IPS-18c (cell line): ENCODE results near the gene TMEM200A.
A peak's percentile ranks its signal among the peaks of the same experiment; 100 is the strongest.
"Not testable (repeated sequence)": the region's sequence is repeated elsewhere in the genome, so short reads cannot be mapped to it uniquely, and the experiment has no call there.

Experiments used
- H3K4me3 ChIP-seq: 2 replicates; pipeline ENCODE4 v1.7.0; 2013; ENCODE audit warnings: low read depth, mild to moderate bottlenecking, low read length, moderate library complexity; ENCODE audit not compliant: insufficient read depth
- H3K9me3 ChIP-seq: one replicate; pipeline ENCODE4 v1.6.1; 2013; ENCODE audit warnings: mild to moderate bottlenecking, low read length, moderate library complexity; ENCODE audit not compliant: control insufficient read depth, insufficient read depth

The TMEM200A gene

GRCh38 chr6:130365166-130366106, at the start of gene TMEM200A:
Gene TMEM200A (plus strand): TSS chr6:130366017. CDS start chr6:130440423, 74,406 bp downstream.
- Histone ChIP-seq H3K4me3 (peak within 1 kb of the TSS; percentile 85), H3K9me3 (no peaks in the 10 kb centered on the region)

DNA sequence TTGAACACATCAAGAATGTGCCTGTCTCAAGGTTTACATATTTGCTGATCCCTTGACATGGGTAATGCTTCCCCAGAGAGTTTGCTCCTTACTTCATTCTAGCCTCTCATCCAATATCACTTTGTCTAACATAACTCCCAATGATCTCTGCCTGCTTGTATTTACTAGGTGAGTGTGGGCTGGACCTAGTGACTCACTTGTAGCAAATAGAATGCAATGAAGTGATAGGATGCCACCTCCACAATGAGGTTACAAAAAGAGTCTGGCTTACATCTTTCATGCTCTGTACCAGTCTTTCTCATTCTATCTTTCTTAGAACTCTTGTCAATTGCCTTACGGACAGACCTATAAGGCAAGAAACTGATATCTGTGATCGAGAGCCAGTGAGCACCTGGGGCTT, 44.9 kb upstream of the TMEM200A start:
- H3K9me3 ChIP-seq = no peaks in the 10 kb centered on the region
- no peak overlapping the region for H3K4me3 ChIP-seq

DNA sequence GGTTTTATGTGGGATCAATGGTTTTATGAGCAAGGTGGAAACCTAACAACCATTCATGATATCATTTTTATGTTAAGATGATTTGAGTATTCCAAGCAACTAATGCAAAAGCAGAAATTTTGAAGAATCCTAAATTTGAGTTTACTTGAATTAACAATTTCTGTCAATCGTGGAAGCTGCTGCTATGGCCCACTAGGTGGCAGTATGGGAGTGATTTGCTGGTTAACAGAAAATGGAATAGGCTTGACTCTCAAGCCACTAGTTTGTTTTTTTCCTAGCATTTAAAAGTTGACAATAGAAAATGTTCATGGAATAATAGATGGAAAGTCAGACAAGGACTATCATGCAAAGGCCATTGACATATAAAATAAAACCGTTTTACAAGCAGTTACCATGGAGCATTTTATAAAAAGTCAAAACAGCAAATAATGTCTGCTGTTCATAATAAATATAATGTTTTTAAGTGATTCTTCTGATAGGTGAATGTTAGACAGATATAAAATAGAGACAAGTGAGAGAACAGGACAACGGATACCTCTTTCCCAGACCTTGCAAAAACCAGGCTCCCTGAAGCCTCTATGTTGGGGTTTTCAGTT, 43.0 kb upstream of the TMEM200A start:
- Histone ChIP-seq H3K4me3 (no peak overlapping the region), H3K9me3 (no peaks in the 10 kb centered on the region)

DNA sequence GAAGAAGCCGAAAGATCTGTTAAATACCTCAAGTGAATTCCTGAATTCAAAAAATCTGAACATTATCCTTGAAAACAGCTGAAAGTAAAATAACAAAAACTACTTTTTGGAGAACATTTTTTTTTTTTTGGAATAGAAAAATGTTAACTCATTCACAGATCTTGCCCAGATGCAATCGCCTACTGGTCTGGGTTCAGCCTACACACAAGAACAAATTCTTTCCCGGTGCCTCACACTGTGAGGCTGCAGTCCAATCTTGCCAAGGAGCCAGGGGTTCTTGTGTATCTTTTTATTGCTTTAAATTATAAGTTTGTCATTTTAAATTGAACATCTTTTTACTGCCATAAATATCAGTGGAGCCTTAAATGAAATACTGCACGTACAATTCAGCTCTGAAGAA, 41.2 kb upstream of the TMEM200A start:
- Histone ChIP-seq H3K9me3 (peaks cover 2% of the 10 kb centered on the region), H3K4me3 (no peak overlapping the region)

DNA sequence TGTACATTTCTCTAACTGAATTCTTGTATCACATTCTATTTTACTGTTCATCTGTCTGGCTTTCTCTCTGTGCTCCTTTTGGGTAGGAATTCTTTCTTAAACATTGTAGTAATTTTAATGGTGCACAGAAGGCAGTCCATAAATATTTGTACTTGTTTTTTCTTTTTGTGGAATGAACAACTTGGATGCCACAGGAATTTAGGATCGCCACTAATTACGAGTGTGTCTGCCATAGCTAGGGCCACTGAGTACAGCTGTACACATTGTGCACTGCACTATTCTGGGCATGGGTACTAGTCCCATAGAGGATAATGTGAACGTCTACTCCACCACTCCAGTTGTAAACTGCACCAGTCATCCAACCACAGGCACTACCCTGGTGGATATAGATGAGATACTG, 39.3 kb upstream of the TMEM200A start:
- H3K9me3 ChIP-seq = peaks cover 2% of the 10 kb centered on the region

GRCh38 chr6:130337534-130337933, 28.3 kb upstream of the TMEM200A start:
- Histone ChIP-seq H3K4me3 (no peak overlapping the region), H3K9me3 (no peaks in the 10 kb centered on the region)

More for the DNA sequence above, 39.3 kb upstream of the TMEM200A start:
- H3K4me3 ChIP-seq = no peak overlapping the region

DNA sequence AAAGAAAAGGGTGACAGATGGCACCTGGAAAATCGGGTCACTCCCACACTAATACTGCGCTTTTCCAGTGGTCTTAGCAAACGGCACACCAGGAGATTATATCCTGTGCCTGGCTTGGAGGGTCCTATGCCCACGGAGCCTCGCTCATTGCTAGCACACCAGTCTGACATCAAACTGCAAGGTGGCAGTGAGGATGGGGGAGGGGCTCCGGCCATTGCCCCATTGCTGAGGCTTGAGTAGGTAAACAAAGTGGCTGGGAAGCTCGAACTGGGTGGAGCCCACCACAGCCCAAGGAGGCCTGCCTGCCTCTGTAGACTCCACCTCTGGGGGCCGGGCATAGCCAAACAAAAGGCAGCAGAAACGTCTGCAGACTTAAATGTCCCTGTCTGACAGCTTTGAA, 19.5 kb upstream of the TMEM200A start:
- H3K9me3 ChIP-seq = not testable (repeated sequence)

DNA sequence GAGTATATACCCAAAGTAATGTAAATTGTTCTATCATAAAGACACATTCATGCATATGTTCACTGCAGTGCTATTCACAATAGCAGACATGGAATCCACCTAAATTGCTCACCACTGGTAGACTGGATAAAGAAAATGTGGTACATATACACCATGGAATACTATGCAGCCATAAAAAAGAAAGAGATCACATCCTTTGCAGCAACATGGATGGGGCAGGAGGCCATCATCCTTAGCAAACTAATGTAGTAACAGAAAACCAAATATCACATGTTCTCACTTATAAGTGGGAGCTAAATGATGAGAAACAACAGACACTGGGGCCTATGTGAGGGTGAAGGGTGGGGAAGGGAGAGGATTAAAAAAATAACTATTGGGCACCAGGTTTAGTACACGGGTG, 11.5 kb upstream of the TMEM200A start:
- Histone ChIP-seq H3K9me3 (no peaks in the 10 kb centered on the region), H3K4me3 (no peak overlapping the region)

More for the DNA sequence above, 19.5 kb upstream of the TMEM200A start:
- H3K4me3 ChIP-seq = not testable (repeated sequence)

GRCh38 chr6:130355572-130355971, 10.2 kb upstream of the TMEM200A start:
- no peak overlapping the region for H3K4me3 ChIP-seq

DNA sequence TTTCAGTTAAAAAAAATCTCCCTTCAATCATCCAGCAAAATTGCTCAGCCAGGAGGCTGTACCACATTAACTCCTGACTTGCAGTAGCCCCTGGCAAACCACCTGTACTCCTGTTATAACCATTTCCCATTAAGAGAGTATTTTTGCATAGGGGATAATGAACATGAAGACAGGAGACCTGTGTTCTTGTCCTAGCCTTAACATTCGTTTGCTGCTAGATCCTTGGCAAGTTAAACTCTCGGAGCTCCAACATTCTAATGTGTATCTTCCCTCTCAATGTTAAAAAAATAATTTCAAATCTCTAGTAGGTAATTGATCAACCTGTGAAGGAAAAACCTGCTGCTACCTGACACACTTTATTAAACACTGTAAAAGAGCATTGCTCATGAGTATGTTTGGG, 8.4 kb upstream of the TMEM200A start:
- H3K9me3 ChIP-seq = no peaks in the 10 kb centered on the region

More at GRCh38 chr6:130355572-130355971, 10.2 kb upstream of the TMEM200A start:
- no peaks in the 10 kb centered on the region for H3K9me3 ChIP-seq

DNA sequence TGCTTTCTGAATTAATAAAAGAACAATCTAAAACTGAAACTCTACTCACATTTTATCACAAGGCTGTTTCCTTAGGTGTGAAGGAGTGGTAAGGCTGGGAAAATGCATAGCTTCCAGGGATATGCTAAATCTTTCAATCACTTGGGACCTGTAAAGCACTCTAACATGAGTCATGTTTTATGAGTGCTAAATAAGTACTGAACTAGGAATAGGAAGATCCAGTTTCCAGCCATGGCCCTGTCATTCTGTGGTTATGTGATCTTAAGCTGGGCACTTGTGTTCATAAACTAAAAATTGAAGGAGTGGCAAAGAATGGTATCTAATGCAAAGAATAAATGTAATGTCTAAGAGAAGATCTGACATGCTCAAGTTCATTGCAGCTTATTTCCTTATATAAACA, 6.1 kb upstream of the TMEM200A start:
- Histone ChIP-seq H3K4me3 (no peak overlapping the region), H3K9me3 (no peaks in the 10 kb centered on the region)

More for the DNA sequence above, 8.4 kb upstream of the TMEM200A start:
- H3K4me3 ChIP-seq = no peak overlapping the region

DNA sequence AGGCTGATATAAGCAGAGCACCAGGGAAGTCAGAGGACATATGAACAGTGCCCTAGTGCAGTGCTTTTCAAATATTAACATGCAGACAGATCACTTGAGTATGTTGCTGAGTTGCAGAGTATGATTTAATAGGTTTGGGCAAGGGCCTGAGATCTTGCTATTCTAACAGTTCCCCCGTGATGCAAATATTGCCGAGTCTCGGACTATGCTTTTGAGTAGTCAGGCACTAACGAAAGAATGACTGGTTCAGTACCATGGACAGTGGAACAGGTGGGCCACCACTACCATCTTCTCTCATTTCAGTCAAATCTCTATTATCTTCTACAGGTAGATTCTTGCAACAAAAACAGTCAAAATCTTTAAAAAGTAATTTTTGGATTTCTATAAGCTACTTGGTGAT, 3.7 kb upstream of the TMEM200A start:
- H3K4me3 ChIP-seq = no peak overlapping the region
- no peaks in the 10 kb centered on the region for H3K9me3 ChIP-seq

DNA sequence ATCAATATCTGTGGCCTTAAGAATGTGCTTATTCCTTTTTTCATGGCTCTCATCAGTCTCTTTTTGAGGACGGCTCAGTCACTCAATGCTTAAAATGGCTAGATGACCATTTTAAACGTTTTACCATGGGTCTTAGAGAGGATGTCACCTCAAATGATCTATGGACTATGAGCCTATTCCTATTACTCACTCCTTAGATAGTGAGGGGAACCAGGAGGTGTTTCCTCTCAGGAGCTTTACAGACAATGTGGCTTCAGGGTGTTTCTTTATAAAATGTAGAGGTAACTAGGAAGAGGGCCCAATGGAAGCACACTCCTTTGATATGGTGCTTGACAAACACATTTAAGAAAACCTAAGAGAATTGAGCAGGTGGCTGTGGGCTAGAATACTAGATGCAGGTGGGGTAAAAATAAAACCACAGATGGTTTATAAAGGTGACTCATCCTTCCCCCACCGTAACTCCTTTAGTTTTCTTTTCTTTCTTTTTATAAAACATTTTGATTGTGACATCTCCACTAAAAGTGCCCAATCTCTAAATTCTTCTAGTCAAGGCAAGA, 1.5 kb upstream of the TMEM200A start:
- H3K9me3 ChIP-seq = no peaks in the 10 kb centered on the region
- H3K4me3 ChIP-seq = no peak overlapping the region

- Histone ChIP-seq H3K4me3 (peak overlapping the region; percentile 85), H3K9me3 (no peaks in the 10 kb centered on the region)
These were observed 539 bp downstream of the TMEM200A start for GRCh38 chr6:130366107-130367005.

DNA sequence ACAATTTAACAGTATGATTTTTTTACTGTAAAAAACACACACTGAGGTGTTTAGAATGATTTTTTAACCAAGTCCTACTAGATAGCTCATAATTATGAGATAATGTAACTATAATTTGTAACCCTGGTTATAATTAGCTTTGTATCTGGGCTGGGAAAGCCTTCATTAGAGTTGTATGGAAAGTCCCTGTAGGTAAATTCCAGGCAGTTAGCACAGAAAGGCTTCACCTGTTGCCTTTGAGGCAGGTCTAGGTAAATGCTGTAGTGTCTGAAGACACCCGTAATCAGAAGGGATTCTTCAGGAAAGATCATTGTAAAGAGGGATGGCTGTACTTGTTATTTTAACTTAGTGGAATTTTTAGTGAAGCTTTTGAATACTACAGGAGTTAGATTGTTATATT, 1.9 kb downstream of the TMEM200A start:
- Histone ChIP-seq H3K9me3 (no peaks in the 10 kb centered on the region), H3K4me3 (no peak overlapping the region)

DNA sequence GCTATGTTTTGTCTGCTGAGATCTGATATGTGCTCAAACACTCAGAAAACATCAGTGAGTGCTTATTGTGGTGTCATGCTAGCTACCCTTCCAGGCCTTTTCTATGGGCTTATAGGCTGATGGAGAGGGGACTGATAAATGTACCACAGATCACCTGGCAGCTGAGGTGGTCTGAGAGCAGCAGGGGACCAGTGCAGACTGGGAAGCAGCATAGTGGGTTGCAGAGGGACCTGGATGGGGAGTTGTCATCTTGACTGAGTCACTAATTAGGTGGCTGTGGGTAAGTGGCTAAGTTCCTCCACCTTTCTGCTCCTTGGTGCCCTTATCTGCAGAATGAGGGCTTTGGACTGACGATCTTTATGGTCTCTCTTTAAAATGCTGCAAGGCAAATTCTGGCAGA, 2.8 kb downstream of the TMEM200A start:
- Histone ChIP-seq H3K9me3 (no peaks in the 10 kb centered on the region), H3K4me3 (no peak overlapping the region)

DNA sequence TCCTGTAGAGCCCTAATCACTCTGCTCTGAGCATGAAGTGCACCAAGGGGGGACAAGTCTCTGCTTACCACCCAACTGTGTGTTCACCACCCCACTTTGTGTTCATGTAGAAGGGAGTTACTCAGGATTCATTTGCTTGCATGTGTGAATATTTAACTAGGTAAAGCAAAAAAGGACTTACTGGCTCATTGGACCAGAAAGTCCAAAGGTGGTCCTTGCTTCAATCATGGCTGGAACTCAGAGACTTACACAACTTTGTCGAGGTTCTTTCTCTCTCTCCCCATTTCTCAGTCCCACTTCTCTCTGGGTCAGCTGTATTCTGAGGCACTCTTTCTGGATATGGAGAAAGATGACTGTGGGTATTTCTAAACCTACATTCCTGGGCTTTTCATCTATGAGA, 4.0 kb downstream of the TMEM200A start:
- no peak overlapping the region for H3K4me3 ChIP-seq
- H3K9me3 ChIP-seq = no peaks in the 10 kb centered on the region
